Measurements from ENCODE around the gene CEP70. TPM values are rescaled to one million over a fixed set of nuclear protein-coding genes. Genes with fewer than 3 reads are reported as not detected.
"Not testable (repeated sequence)": the region's sequence is repeated elsewhere in the genome, so short reads cannot be mapped to it uniquely, and the experiment has no call there.

Gene CEP70
- total RNA-seq, 2 experiments from 2014 or later = 9.3 to 11.4 TPM

DNA sequence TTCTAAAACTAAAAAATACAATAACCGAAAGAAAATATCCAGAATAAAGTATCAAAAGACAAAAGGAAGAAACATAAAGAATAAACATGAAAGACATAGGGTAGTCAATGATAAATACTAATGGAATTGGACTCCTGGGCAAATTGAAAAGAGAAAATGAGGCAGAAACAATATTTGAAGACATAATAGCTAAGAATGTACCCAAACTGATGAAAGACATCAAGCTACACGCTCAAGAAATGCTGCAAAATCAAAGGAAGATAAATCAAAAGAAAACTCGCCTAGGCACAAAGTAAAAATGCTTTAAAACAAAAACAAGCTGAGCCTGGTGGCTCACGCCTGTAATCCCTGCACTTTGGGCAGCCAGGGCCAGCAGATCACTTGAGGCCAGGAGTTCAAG lies 34.9 kb downstream of the CEP70 start:
- no peak for DNase-seq
- H3K27me3 Mint-ChIP-seq = no peaks in the 10 kb centered on the region
- no peak overlapping the region for H3K4me3 Mint-ChIP-seq
- peaks cover 16% of the 10 kb centered on the region for H3K9me3 Mint-ChIP-seq (ENCODE audit: low read depth)
- ATAC-seq = no peak
- CTCF ChIA-PET = interaction anchor here (0.9 to 1.3 kb wide), 2 partner anchors 10 kb away, joined by 3 to 5 read pairs; no protein-coding TSS in a partner anchor
- POLR2A ChIA-PET = no interaction called here
- H3K27ac Mint-ChIP-seq = no peak overlapping the region
- H3K4me1 Mint-ChIP-seq = no peaks in the 10 kb centered on the region
- peaks cover 66% of the 10 kb centered on the region for H3K36me3 Mint-ChIP-seq (ENCODE audit: low read depth)
- intact Hi-C loops (cut with DNase I, micrococcal nuclease) = no loop called here

DNA sequence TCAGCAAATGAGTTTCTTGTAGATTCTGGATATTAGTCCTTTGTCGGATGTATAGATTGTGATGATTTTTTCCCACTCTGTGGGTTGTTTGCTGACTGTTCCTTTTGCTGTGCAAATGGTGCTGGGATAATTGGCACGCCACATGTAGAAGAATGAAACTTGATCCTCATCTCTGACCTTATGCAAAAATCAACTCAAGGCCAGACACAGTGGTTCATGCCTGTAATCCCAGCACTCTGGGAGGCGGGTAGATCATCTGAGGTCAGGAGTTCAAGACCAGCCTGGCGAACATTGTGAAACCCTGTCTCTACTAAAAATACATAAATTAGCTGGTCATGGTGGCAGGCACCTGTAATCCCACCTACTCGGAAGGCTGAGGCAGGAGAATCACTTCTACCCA lies 39.3 kb downstream of the CEP70 start:
- Mint-ChIP-seq H3K36me3 (ENCODE audit: low read depth) (peaks cover 71% of the 10 kb centered on the region), H3K9me3 (ENCODE audit: low read depth) (peaks cover 35% of the 10 kb centered on the region)
- intact Hi-C loops (cut with DNase I, micrococcal nuclease); CTCF ChIA-PET; H3K4me3 Mint-ChIP-seq; H3K27ac Mint-ChIP-seq; H3K4me1 Mint-ChIP-seq; H3K27me3 Mint-ChIP-seq; POLR2A ChIA-PET; DNase-seq; ATAC-seq: not testable (repeated sequence)

DNA sequence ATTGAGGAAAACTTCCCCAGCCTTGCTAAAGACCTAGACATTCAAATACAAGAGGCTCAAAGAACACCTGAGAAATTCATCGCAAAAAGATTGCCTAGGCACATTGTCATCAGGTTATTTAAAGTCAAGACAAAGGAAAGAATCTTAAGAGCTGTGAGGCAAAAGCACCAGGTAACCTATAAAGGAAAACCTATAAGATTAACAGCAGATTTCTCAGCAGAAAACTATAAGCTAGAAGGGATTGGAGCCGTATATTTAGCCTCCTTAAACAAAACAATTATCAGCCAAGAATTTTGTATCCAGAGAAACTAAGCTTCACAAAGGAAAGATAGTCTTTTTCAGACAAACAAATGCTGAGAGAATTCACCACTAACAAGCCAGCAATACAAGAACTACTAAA lies 43.1 kb downstream of the CEP70 start:
- CTCF ChIA-PET = interaction anchor here (0.6 kb wide), 1 partner anchor 42 kb away, joined by 3 read pairs; no protein-coding TSS in a partner anchor
- H3K9me3 Mint-ChIP-seq (ENCODE audit: low read depth) = peaks cover 40% of the 10 kb centered on the region
- POLR2A ChIA-PET; DNase-seq; ATAC-seq; H3K4me1 Mint-ChIP-seq; H3K4me3 Mint-ChIP-seq; H3K27me3 Mint-ChIP-seq; intact Hi-C loops (cut with DNase I, micrococcal nuclease); H3K27ac Mint-ChIP-seq: not testable (repeated sequence)
- H3K36me3 Mint-ChIP-seq (ENCODE audit: low read depth) = peaks cover 80% of the 10 kb centered on the region

DNA sequence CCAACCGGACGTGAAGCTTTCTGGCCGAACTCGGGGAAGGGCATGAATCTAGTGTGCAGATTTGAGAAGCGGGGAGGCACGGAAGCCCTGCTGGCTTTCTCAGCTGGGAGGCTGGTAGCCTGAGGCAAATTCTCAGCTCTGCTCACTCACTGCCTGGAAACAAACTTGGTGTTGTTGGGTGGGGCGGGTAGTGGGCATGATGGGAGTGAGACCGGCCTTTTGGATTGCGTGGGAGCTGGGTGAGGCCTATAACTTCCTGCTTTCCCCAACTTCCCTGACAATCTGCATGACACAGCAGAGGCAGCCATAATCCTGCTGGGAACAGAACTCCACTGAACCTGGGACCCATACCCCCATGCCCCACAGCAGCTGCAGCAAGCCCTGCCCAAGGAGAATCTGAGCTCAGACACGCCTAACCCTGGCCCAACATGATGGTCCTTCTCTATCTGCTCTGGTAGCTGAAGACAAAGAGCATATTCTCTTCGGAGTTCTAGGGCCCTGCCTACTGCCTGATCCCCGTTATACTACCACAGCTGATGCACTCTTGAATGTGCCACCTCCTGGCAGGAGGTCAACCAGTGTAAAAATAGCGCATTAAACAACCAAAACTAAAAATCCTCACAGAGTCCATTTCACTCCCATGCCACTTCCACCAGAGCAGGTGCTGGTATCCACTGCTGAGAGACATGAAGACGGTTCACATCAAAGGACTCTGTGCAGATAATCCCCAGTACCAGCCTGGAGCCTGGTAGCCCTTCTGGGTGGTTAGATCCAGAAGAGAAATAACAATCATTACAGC lies 44.7 kb downstream of the CEP70 start:
- DNase-seq (no peak), ATAC-seq (no peak)
- CTCF ChIA-PET = interaction anchor here (0.6 to 0.9 kb wide), 3 partner anchors 10 to 1263 kb away, joined by 3 to 4 read pairs (median 3); no protein-coding TSS in a partner anchor
- no peaks in the 10 kb centered on the region for H3K27me3 Mint-ChIP-seq
- POLR2A ChIA-PET = no interaction called here
- H3K9me3 Mint-ChIP-seq (ENCODE audit: low read depth) = peaks cover 44% of the 10 kb centered on the region
- intact Hi-C loops (cut with DNase I, micrococcal nuclease) = no loop called here
- peaks cover 3% of the 10 kb centered on the region for H3K4me1 Mint-ChIP-seq
- no peak overlapping the region for H3K4me3 Mint-ChIP-seq
- H3K27ac Mint-ChIP-seq = no peak overlapping the region
- peaks cover 73% of the 10 kb centered on the region for H3K36me3 Mint-ChIP-seq (ENCODE audit: low read depth)

DNA sequence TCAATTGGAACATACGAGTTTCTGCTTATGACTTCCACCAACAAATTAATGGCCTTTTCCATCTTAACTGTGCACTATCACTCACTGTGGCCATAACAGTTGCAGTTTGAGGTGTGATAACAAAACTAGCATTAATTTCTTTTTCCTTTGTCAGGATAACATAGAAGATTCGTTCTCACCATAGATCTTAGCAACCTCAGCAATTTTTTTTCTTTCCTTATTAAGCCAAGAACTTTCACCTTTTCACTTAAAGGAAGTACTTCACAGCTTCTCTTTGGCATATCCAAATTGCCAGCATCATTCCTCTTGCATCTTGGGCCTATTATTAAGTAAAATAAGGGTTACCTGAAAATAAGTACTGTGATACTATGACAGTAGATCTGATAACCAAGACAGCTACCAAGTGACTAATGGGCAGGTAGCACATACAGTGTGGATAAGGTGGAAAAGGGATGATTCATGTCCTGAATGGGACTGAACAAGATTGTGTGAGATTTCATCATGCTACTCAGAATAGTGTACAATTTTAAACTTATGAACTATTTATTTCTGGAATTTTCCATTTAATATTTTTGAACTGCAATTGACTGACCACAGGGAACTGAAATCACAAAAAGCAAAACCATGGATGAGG lies 46.6 kb downstream of the CEP70 start:
- Mint-ChIP-seq H3K27ac (peak overlapping the region; percentile 39), H3K36me3 (ENCODE audit: low read depth) (peaks cover 74% of the 10 kb centered on the region), H3K4me3 (no peak overlapping the region), H3K4me1 (peaks cover under 1% of the 10 kb centered on the region), H3K27me3 (no peaks in the 10 kb centered on the region), H3K9me3 (ENCODE audit: low read depth) (peaks cover 41% of the 10 kb centered on the region)
- intact Hi-C loops (cut with DNase I, micrococcal nuclease) = no loop called here
- ATAC-seq (peak; percentile 51), DNase-seq (no peak)
- POLR2A ChIA-PET = no interaction called here
- CTCF ChIA-PET = no interaction called here

DNA sequence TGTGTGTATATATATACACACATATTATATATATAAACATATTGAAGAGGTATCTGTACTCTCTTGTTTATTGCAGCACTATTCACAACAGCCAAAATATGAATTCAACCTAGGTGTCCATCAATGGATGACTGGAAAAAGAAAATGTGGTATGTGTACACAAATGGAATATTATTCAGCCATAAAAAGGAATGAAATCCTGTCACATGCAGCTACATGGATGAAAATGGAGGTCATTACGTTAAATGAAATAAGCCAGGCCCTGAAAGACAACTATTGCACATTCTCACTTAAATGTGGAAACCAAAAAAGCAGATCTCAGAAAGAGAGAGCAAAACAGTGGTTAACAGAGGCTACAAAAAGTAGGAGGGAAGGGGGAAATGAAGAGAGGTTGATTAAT lies 49.5 kb downstream of the CEP70 start:
- POLR2A ChIA-PET = no interaction called here
- no peak for DNase-seq
- Mint-ChIP-seq H3K27me3 (no peaks in the 10 kb centered on the region), H3K36me3 (ENCODE audit: low read depth) (peaks cover 73% of the 10 kb centered on the region), H3K4me1 (no peaks in the 10 kb centered on the region), H3K9me3 (ENCODE audit: low read depth) (peaks cover 37% of the 10 kb centered on the region), H3K4me3 (no peak overlapping the region), H3K27ac (no peak overlapping the region)
- intact Hi-C loops (cut with DNase I, micrococcal nuclease) = no loop called here
- CTCF ChIA-PET = no interaction called here
- ATAC-seq = no peak

DNA sequence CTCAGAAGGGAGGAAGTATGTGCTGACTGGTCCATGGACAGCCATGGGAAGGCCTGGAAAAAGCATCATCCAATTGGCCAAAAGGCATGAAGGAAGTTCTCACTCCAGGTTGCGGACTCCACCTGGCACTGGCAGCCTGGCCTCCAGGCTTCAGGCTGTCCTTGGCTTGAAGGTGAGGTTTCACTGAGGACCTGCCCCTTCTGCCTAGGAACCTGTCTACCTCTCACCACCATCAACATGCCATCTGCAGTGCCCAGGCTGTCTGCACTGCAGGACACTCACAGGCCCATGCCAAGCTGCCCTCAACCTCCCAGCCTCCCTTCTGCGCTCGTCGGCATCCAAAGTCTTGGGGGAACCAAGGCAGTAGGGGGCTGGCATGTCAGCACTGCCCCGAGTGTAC lies 51.1 kb downstream of the CEP70 start:
- intact Hi-C loops (cut with DNase I, micrococcal nuclease) = no loop called here
- ATAC-seq = no peak
- peaks cover 35% of the 10 kb centered on the region for H3K9me3 Mint-ChIP-seq (ENCODE audit: low read depth)
- no peaks in the 10 kb centered on the region for H3K27me3 Mint-ChIP-seq
- no peak for DNase-seq
- peaks cover 68% of the 10 kb centered on the region for H3K36me3 Mint-ChIP-seq (ENCODE audit: low read depth)
- no peak overlapping the region for H3K27ac Mint-ChIP-seq
- POLR2A ChIA-PET = no interaction called here
- CTCF ChIA-PET = interaction anchor here (0.6 kb wide), 1 partner anchor 11 kb away, joined by 3 read pairs; no protein-coding TSS in a partner anchor
- no peaks in the 10 kb centered on the region for H3K4me1 Mint-ChIP-seq
- H3K4me3 Mint-ChIP-seq = no peak overlapping the region

DNA sequence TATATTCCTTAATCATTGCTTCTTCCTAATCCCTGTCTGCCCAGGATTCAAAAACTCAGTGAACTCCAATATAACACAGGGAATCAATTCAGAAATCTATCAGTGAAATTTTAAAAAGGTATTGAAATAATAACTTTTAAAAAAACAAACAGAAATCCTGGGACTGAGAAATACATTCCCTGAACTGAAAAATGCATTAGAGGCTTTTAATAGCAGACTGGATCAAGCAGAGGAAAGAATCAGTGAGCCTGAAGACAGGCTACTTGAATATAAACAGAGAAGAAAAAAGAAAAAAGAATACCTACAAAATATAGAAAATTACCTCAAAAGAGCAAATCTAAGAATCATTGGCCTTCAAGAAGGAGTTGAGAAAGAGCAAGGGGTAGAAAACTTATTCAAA lies 54.7 kb downstream of the CEP70 start:
- ChIA-PET POLR2A (no interaction called here), CTCF (no interaction called here)
- no peak for ATAC-seq
- DNase-seq = no peak
- H3K36me3 Mint-ChIP-seq (ENCODE audit: low read depth) = peaks cover 52% of the 10 kb centered on the region
- H3K27me3 Mint-ChIP-seq = no peaks in the 10 kb centered on the region
- no peak overlapping the region for H3K4me3 Mint-ChIP-seq
- no peak overlapping the region for H3K27ac Mint-ChIP-seq
- no peaks in the 10 kb centered on the region for H3K4me1 Mint-ChIP-seq
- intact Hi-C loops (cut with DNase I, micrococcal nuclease) = no loop called here
- peaks cover 21% of the 10 kb centered on the region for H3K9me3 Mint-ChIP-seq (ENCODE audit: low read depth)

DNA sequence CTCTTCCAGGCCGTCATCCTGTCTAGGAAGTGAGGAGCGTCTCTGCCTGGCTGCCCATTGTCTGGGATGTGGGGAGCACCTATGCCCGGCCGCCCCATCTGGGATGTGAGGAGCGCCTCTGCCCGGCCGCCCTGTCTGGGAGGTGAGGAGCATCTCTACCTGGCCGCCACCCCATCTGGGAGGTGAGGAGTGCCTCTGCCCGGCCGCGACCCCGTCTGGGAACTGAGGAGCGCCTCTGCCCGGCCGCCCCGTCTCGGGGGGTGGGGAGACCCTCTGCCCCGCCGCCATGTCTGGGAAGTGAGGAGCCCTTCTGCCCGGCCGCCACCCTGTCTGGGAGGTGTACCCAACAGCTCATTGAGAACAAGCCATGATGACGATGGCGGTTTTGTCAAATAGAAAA lies 72.6 kb downstream of the CEP70 start:
- H3K4me1 Mint-ChIP-seq; H3K4me3 Mint-ChIP-seq; H3K27me3 Mint-ChIP-seq; H3K27ac Mint-ChIP-seq; POLR2A ChIA-PET; ATAC-seq; H3K9me3 Mint-ChIP-seq (ENCODE audit: low read depth); DNase-seq; intact Hi-C loops (cut with DNase I, micrococcal nuclease); CTCF ChIA-PET: not testable (repeated sequence)
- peaks cover 55% of the 10 kb centered on the region for H3K36me3 Mint-ChIP-seq (ENCODE audit: low read depth)

DNA sequence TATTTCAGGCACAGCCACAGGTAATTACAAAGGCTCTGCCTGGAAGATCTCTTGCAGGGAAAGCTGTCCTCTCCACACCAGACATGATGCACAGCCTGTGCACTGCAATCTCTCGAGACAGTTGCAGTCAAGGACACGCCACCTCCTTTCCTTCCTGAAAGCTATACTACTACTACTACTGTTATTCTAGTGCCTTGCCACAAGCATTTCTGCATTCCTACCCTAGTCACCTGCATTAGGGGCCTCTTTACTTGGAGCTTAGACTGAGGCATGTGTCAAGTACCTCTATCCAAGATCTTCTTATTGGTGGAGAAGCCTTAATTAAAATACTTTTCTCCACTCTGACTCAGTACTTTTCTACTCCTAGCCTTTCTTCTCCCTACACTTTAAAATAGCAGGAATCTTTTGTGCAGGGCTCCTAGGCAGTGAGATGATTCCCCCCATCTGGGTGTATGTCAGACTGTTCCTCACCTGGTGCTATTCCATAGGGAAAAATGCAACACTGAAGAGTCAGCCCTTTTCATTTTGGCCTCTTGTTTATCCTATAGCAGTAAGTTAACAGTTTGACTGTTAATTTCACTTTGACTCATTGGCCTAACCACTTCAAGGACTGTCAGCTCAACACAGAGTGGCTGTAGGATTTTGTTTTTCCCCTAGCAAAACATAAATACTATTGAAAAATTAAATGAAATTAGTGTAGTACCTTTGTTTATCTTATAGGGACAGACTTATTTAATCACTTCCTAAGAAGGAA lies 80.8 kb downstream of the CEP70 start:
- ChIA-PET POLR2A (no interaction called here), CTCF (interaction anchor here (0.6 to 1.1 kb wide), 5 partner anchors 182 to 423 kb away, joined by 3 read pairs; no protein-coding TSS in a partner anchor)
- H3K9me3 Mint-ChIP-seq (ENCODE audit: low read depth) = no peaks in the 10 kb centered on the region
- DNase-seq = no peak
- H3K4me3 Mint-ChIP-seq = no peak overlapping the region
- H3K27me3 Mint-ChIP-seq = no peaks in the 10 kb centered on the region
- H3K4me1 Mint-ChIP-seq = peaks cover 8% of the 10 kb centered on the region
- no peak overlapping the region for H3K27ac Mint-ChIP-seq
- ATAC-seq = peak; percentile 91
- intact Hi-C loops (cut with DNase I, micrococcal nuclease) = no loop called here
- peaks cover 12% of the 10 kb centered on the region for H3K36me3 Mint-ChIP-seq (ENCODE audit: low read depth)

DNA sequence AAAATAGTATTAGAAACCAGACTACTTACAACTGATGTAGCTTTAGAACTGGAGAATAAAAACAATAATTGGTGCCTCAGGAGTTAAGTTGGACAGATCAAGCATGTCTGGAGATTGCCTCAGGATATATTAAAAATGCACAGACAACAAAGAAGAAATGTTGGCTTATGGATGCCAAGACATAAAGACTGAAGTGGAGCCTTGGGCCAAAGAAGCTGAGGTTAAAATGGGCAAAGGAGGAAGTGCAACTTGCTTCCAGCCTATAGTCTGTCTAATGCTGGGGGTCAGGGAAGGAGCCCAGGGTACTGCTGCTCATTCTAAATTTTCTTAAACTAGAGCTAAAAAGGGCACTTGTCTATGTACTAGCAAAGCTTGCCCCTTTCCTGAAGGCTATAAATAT lies 82.1 kb downstream of the CEP70 start:
- CTCF ChIA-PET = interaction anchor here (1.1 kb wide), 1 partner anchor 403 kb away, joined by 3 read pairs; no protein-coding TSS in a partner anchor
- no peak for ATAC-seq
- peaks cover 3% of the 10 kb centered on the region for H3K36me3 Mint-ChIP-seq (ENCODE audit: low read depth)

More for the DNA sequence above, 82.1 kb downstream of the CEP70 start:
- POLR2A ChIA-PET = interaction anchor here (0.6 kb wide), 1 partner anchor 112 kb away, joined by 3 read pairs; no protein-coding TSS in a partner anchor
- Mint-ChIP-seq H3K27me3 (no peaks in the 10 kb centered on the region), H3K4me1 (peaks cover 8% of the 10 kb centered on the region), H3K27ac (no peak overlapping the region), H3K9me3 (ENCODE audit: low read depth) (no peaks in the 10 kb centered on the region), H3K4me3 (no peak overlapping the region)
- no peak for DNase-seq
- intact Hi-C loops (cut with DNase I, micrococcal nuclease) = no loop called here

All from activated CD4-positive, alpha-beta T cell treated with anti-CD3 and anti-CD28 coated beads for 36 hours (primary cell).